Measurements from ENCODE around the gene PXDN.

The PXDN gene

GRCh38 chr2:1621041-1621440 lies 123.3 kb downstream of the PXDN start:
- H3K9me3 ChIP-seq: no peaks in the 10 kb centered on the region
- H3K4me3 ChIP-seq (ENCODE audit: low read depth in 1 of 2, low read length in 1 of 2): no peak overlapping the region
- H3K4me1 ChIP-seq (ENCODE audit: control insufficient read depth in 1 of 2, insufficient read depth in 1 of 2, low read depth in 1 of 2, low read length in 1 of 2): no peaks in the 10 kb centered on the region
- H3K27ac ChIP-seq: no peak overlapping the region
- TF ChIP-seq, protein P1, sequence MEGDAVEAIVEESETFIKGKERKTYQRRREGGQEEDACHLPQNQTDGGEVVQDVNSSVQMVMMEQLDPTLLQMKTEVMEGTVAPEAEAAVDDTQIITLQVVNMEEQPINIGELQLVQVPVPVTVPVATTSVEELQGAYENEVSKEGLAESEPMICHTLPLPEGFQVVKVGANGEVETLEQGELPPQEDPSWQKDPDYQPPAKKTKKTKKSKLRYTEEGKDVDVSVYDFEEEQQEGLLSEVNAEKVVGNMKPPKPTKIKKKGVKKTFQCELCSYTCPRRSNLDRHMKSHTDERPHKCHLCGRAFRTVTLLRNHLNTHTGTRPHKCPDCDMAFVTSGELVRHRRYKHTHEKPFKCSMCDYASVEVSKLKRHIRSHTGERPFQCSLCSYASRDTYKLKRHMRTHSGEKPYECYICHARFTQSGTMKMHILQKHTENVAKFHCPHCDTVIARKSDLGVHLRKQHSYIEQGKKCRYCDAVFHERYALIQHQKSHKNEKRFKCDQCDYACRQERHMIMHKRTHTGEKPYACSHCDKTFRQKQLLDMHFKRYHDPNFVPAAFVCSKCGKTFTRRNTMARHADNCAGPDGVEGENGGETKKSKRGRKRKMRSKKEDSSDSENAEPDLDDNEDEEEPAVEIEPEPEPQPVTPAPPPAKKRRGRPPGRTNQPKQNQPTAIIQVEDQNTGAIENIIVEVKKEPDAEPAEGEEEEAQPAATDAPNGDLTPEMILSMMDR (IDR thresholded peaks at IDR 0.05): no peak
- no peaks in the 10 kb centered on the region for H3K36me3 ChIP-seq
- no peaks in the 10 kb centered on the region for H3K27me3 ChIP-seq

DNA sequence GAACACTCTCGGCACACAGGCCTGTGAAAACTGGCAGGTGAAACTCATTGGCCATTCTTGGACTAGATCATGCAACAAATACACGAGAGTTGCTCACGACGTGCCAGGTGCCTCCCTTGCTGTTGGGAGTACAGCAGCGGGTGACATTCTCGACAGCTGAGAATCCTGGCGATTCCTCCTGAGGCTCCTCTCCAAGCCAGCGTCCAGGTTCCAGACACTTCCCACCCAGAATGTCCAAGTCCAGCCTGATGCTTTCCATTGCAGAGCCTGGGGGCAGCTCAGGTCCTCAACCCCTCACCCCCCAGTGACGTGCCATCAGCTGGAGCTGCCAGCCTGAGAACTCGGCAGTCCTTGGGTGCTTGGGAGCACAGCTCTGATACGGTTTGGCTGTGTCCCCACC lies 124.2 kb downstream of the PXDN start:
- H3K9me3 ChIP-seq: no peaks in the 10 kb centered on the region
- TF ChIP-seq, protein P1 (IDR thresholded peaks at IDR 0.05): no peak
- no peak overlapping the region for H3K4me3 ChIP-seq (ENCODE audit: low read depth in 1 of 2, low read length in 1 of 2)
- no peaks in the 10 kb centered on the region for H3K4me1 ChIP-seq (ENCODE audit: control insufficient read depth in 1 of 2, insufficient read depth in 1 of 2, low read depth in 1 of 2, low read length in 1 of 2)
- H3K27ac ChIP-seq: no peak overlapping the region
- H3K27me3 ChIP-seq: no peaks in the 10 kb centered on the region
- H3K36me3 ChIP-seq: no peaks in the 10 kb centered on the region

DNA sequence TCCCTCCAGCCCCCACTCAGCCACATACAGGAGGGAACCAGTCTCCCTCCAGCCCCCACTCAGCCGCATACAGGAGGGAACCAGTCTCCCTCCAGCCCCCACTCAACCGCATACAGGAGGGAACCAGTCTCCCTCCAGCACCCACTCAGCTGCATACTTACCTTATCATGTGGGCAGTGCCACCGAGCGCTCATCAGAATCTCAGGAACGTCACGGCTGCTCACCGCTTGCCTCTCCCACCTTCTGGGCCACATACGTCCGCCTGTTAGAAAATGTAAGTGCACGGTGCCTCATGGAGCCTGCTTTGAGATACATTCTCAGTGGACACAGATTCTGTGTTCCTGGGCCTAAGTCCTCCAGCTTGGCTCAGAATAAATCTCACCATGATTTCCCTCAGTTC lies 124.8 kb downstream of the PXDN start:
- Histone ChIP-seq H3K36me3 (no peaks in the 10 kb centered on the region), H3K9me3 (no peaks in the 10 kb centered on the region), H3K27me3 (no peaks in the 10 kb centered on the region), H3K4me1 (ENCODE audit: control insufficient read depth in 1 of 2, insufficient read depth in 1 of 2, low read depth in 1 of 2, low read length in 1 of 2) (no peaks in the 10 kb centered on the region), H3K27ac (no peak overlapping the region), H3K4me3 (ENCODE audit: low read depth in 1 of 2, low read length in 1 of 2) (no peak overlapping the region)
- TF ChIP-seq, protein P1 (IDR thresholded peaks at IDR 0.05): no peak

GRCh38 chr2:1618974-1619373 lies 125.3 kb downstream of the PXDN start:
- H3K9me3 ChIP-seq: no peaks in the 10 kb centered on the region
- H3K4me1 ChIP-seq (ENCODE audit: control insufficient read depth in 1 of 2, insufficient read depth in 1 of 2, low read depth in 1 of 2, low read length in 1 of 2): no peaks in the 10 kb centered on the region
- TF ChIP-seq, protein P1 (IDR thresholded peaks at IDR 0.05): no peak
- H3K36me3 ChIP-seq: no peaks in the 10 kb centered on the region
- H3K27ac ChIP-seq: no peak overlapping the region
- H3K4me3 ChIP-seq (ENCODE audit: low read depth in 1 of 2, low read length in 1 of 2): no peak overlapping the region
- H3K27me3 ChIP-seq: no peaks in the 10 kb centered on the region

DNA sequence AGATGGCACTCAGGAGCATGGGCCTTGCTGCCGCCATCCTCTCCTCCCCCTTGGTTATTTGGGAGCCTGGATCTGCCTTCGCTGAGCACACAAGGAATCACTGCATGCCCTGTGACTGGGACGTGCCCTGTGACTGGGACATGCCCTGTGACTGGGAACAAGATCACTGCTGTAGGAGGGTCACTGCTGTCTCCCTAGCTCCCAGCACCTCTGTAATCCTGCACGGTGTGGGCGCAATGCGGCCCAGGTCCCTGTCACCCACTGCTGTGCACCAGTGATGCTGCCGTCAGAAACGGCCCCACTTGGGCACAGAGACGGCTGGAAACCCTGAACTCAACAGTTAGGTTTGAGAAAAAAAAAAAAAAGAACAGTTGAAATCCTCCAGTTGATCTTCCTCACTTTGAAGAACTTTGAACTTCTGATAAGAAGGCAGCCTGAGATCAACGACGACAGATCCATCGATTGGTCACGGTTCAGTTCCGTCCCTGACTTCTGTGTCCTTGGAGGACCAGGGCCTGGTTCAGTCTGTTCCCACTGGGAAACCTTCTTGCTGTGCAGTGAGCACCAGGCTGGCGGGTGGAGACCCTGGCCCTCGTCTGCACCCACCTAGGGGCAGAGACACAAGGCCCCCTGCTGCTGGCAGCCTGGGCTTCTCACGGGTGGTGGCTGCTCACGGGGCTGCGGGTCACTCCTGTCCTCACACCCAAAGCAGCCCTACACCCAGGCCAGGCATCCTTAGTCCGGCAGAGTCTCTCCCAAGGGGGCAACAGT lies 125.9 kb downstream of the PXDN start:
- TF ChIP-seq, protein P1 (IDR thresholded peaks at IDR 0.05): no peak
- Histone ChIP-seq H3K9me3 (no peaks in the 10 kb centered on the region), H3K4me3 (ENCODE audit: low read depth in 1 of 2, low read length in 1 of 2) (no peak overlapping the region), H3K36me3 (no peaks in the 10 kb centered on the region), H3K4me1 (ENCODE audit: control insufficient read depth in 1 of 2, insufficient read depth in 1 of 2, low read depth in 1 of 2, low read length in 1 of 2) (no peaks in the 10 kb centered on the region), H3K27me3 (no peaks in the 10 kb centered on the region), H3K27ac (no peak overlapping the region)

All from neutrophil (primary cell).